NT2/D1 (cell line): ENCODE measurements around the gene CYP27B1.

Experiments
- SUZ12 ChIP-seq: IDR thresholded peaks from 2 replicates; pipeline ENCODE4 v1.6.1; 2011; ENCODE audit not compliant: insufficient read length, insufficient read depth; ENCODE audit errors: extremely low read depth
- YY1 ChIP-seq: IDR thresholded peaks from 2 replicates; pipeline ENCODE4 v1.6.1; 2011; ENCODE audit not compliant: insufficient read length, insufficient read depth

DNA sequence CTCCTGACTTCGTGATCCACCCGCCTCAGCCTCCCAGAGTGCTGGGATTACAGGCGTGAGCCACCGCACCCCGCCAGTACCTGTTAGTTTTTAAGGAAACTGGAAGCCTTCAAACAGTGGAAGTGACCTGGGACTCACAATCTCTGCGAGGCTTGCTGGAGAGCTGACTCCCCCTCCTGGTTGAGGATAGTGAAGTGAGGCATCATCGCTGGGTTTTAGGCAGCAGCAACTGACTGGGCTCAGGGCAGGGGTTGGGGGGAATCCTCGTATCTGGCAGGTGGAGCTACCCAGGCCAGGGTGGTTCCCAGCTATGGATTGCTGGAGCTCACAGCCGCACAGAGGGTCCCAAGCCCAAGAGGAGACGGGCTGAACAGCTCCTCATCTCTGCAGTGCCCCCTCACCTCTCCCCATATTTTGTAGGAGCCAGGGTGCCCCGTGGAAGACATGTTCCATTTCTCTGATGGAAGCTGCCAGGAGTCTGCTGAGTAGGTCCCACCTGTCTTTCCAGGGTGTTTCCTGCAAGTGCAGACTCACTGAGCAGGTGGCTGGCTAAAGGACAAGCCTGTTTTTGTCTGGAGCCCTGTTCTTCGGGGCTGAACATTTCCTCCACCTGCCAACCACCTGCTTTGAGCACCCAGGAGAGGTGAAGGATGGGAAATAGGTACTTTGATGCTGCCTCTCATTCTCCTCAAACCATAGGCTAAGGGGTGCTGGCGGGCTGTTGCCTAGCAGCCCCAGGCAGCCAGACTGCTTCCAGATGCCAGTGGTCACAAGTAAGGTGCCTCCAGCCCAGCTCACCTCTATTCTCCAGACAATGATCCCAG lies 48.5 kb upstream of the CYP27B1 start:
- TF ChIP-seq SUZ12 (no peak), YY1 (no peak)
